Mucosa of gallbladder (tissue), 1 donor: ENCODE data around the gene NPW. TPM values are rescaled to one million over a fixed set of nuclear protein-coding genes. Genes with fewer than 3 reads are reported as not detected.
A peak's percentile ranks its signal among the peaks of the same experiment; 100 is the strongest.

Experiments
- DNase-seq: peaks from one replicate; pipeline ENCODE4 v3.0.0-alpha.2; 2020; ENCODE audit warnings: low spot score
- total RNA-seq: library from RNA; stranded (reverse); gene quantifications from one replicate; pipeline ENCODE4 v1.2.1, GENCODE V29; 2021
- donor health status: DM: no; HTN: no; CAD: no.

NPW gene
- total RNA-seq, 1 donor from 2014 or later, result 1.6 TPM

DNA sequence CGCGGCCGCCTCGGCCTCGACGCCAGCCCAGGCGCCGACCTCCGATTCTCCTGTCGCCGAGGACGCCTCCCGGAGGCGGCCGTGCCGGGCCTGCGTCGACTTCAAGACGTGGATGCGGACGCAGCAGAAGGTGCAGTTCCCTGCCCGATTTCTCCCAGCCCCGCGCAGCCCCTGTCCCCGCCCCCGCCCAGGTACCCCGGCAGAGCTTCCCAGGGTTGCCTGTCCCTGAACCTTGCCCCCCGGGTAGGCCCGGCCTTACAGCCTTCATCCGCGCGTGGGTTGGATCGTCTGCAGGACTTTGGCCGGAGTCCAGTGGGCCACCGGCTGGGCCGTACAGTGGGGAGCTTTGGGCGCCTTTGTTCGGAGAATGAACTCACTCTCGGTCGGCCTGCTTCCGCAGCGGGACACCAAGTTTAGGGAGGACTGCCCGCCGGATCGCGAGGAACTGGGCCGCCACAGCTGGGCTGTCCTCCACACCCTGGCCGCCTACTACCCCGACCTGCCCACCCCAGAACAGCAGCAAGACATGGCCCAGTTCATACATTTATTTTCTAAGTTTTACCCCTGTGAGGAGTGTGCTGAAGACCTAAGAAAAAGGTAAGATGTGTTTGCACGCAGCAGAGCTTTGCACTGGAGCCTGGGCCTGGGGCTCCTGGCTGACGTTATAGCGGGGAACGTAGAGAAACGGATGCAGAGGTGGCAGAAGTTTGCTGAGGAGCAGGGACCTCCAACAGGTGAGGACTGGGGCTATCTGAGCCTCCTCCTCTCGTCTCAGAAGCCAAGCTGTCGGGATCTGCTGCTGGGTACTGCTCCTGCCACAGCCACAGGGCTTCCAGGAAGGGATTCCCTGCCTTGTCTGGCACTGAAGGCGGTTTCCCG, 35.0 kb upstream of the NPW start:
- no peak for DNase-seq

DNA sequence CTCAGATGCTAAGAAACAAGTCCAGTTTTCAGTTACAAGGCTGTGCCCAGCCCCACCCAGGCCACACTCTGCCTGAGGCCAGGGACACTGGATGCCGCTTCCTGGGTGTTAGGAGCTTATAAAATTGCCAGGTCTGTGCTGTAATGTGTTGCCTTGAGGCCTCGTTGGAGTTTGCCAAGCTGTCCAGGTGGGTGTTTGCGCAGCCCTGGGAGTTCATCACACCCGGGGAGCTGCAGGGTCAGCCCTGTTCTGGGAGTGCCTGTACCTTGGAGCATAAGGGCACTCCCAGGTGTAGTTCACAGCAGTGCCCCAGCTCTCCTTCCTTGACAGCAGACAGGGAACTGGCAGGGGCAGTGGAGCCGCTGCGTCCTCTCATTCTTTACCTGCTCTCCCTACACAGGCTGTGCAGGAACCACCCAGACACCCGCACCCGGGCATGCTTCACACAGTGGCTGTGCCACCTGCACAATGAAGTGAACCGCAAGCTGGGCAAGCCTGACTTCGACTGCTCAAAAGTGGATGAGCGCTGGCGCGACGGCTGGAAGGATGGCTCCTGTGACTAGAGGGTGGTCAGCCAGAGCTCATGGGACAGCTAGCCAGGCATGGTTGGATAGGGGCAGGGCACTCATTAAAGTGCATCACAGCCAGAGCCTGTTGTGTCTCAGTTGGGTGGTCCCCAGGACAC, 34.0 kb upstream of the NPW start:
- DNase-seq, result no peak

GRCh38 chr16:1987198-1987597, 32.4 kb upstream of the NPW start:
- DNase-seq, result no peak

GRCh38 chr16:1989209-1990100, 30.1 kb upstream of the NPW start, which contains the start of gene SYNGR3:
SYNGR3 (plus strand) TSS chr16:1989970; CDS start chr16:1990103, 133 bp downstream.
- no peak for DNase-seq

- no peak for DNase-seq
These were observed 29.6 kb upstream of the NPW start for GRCh38 chr16:1990101-1990350.

DNA sequence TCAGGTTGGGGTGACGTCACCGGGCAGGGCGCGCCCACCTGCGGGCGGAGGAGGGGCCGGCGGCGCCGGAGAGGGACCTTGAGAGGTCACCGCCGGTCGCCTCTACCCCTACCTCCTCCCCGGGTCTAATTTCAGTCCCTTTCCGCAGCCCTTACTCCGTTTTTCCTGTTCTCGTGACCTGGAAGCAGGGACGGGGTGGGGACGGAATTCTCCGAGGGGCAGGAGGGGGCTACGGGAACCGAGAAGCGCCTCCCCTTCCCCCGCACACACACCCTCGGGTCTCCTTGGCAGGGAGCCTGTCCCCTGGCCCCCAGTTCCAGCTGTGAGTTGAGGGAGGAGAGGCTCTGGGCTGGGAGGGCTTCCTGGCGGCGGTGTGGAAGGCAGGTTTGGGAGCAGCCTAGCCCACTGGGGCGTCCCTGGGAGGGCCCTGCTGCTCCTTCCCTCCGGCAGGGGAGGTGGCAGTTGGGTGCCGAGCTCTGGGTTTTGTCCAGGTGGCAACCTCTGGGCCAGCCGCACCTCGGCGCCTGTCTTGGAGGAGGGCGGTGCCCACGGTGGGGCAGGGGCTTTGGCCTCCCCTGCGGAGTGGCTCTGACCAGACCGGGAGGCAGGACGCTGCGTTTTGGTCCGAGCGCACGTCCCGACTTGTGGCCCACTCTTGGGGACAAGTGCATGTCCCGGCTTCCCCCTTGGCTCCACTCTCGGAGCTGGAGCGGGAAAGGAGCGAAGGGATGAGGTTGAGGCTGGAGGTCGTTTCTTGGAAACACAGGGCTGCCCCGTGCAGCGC, 29.0 kb upstream of the NPW start:
- no peak for DNase-seq

GRCh38 chr16:1991135-1991551, 28.4 kb upstream of the NPW start:
- DNase-seq, result no peak

- no peak for DNase-seq
These were observed 28.0 kb upstream of the NPW start for GRCh38 chr16:1991588-1991947.

GRCh38 chr16:1991948-1992703, 27.5 kb upstream of the NPW start:
- peak; percentile 97 for DNase-seq

DNA sequence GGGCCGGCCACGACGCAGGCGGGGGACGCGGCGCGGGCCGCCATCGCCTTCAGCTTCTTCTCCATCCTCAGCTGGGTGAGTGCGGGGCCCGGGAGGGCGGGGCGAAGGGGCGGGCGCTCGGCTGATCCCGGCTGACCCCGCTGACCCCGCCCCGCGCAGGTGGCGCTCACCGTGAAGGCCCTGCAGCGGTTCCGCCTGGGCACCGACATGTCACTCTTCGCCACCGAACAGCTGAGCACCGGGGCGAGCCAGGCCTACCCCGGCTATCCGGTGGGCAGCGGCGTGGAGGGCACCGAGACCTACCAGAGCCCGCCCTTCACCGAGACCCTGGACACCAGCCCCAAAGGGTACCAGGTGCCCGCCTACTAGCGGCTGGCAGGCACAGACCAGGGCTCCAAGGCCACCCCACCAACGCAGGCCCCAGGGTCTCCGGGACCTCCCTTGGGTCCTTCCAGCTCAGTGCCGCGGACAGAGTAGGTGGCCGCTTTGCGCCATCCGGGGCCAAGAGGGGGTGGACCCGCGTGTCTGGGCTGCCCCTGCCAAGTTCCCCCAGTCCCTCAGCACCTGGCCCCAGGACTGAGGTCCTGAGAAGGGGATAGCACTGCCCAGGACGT, 26.8 kb upstream of the NPW start:
- no peak for DNase-seq

- no peak for DNase-seq
These were observed 25.9 kb upstream of the NPW start for GRCh38 chr16:1993731-1994131.

DNA sequence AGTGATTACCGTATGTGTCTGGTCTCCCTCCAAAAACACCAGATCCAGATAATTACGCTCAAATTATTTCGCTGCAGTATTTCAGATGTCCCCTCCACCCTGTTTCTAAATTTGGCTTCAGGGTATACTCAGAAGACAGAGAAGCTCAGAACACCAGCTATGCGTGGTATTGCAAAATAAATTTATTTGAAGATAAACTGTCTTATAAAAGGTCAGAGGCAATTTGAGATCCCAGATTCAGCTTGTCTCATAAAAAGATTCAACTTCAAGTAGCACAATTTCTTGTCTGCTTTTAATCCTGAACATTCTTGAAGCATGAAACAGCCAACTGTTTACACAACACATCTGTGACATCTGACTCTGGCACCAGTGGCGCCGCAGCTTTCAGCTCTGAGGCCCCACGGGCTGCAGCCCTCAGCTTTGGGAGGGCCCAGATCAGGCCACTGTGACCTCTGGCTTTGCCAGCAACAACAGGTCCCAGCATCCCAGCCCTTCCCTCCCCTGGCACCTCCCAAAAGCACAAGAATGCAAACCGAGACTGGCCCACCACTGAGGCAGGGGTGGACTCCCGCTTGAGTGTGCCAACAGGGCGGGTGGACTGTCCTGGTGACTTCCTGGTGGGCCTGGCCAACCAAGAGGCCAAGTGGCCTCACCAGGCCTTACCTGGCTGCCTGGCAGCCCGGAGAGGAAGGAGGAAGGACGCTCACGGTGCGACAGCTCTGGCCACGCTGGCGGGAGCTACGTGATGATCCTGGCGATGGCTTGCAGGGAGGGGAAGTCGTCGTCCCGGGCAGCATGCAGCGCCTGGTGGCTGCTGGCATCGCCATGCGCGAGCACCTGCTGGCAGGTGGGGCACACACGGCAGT, 21.9 kb upstream of the NPW start:
- no peak for DNase-seq

GRCh38 chr16:1998360-1998835, 21.2 kb upstream of the NPW start:
- no peak for DNase-seq

- no peak for DNase-seq
These were observed 20.5 kb upstream of the NPW start for GRCh38 chr16:1998852-1999801.

DNA sequence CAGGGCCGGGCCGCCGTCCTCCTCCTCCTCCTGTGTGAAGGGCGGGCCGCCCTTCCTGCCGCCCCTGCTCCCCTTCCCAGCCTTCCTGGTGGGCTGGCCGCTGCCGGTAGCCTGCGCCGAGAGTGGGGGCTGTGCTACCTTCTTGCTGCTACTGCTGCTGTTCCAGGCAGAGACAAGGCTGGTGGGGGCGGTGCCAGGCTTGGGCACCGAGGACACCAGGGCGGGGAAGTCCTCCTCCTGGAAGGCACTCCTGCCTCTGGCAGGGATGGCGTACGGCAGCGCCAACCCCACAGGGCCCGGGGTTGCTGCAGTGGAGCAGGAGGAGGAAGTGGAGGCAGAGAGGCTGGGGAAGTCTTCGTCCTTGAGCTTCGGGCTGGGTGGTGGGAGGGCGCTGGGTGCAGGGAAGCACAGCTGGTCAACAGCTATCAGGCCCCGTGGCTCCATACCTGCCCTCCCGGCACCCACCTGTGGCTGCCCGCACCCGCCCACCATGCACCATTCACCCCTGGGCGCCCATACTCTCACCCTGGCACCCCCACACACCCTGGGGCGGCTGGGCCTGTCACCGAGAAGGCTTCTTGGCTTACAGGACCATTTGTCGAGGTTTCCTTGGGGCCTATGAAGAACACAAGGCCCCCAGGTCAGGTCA, 19.6 kb upstream of the NPW start:
- DNase-seq, result no peak

- DNase-seq, result no peak
These were observed 18.6 kb upstream of the NPW start for GRCh38 chr16:2001035-2001434.
